GM12878 (cell line): ENCODE measurements around the gene PDPK1.

ENCODE experiments used
- CHD4 ChIP-seq: fragments of 200-600 bp; sonication (generic); IDR thresholded peaks from 2 replicates; pipeline ENCODE4 v1.6.1; 2016; ENCODE audit warnings: mild to moderate bottlenecking
- JUNB ChIP-seq: IDR thresholded peaks from 2 replicates; pipeline ENCODE4 v1.6.1; 2016; ENCODE audit warnings: antibody characterized with exemption, mild to moderate bottlenecking
- JUND ChIP-seq: IDR thresholded peaks from 2 replicates; pipeline ENCODE4 v1.6.1; 2012; ENCODE audit warnings: low read depth, mild to moderate bottlenecking, low read length, improper control_type of control experiment, moderate library complexity
- POLR2A ChIP-seq: IDR thresholded peaks from 2 replicates; pipeline ENCODE4 v1.6.1; 2011; ENCODE audit warnings: low read depth, mild to moderate bottlenecking, low read length
- RAD21 ChIP-seq: IDR thresholded peaks from 2 replicates; pipeline ENCODE4 v1.6.1; 2011; ENCODE audit warnings: mild to moderate bottlenecking, low read depth, low read length, moderate library complexity; ENCODE audit not compliant: insufficient read depth
- TAF1 ChIP-seq: IDR thresholded peaks from 2 replicates; pipeline ENCODE4 v1.6.1; 2011; ENCODE audit warnings: mild to moderate bottlenecking, low read depth, low read length, borderline replicate concordance
- TF ChIP-seq, protein P1 (sequence below), 3 experiments: IDR thresholded peaks in 2 of 3; conservative IDR thresholded peaks in 1 of 3; 2 replicates each; pipeline ENCODE4 v1.5.1; 2011; ENCODE audit warnings: low read depth in 3 of 3, low read length in 3 of 3, mild to moderate bottlenecking in 3 of 3, control low read depth in 2 of 3, moderate library complexity in 2 of 3, inconsistent platforms in 1 of 3, mixed read lengths in 1 of 3; ENCODE audit not compliant: control insufficient read depth in 2 of 3, insufficient read depth in 1 of 3; ENCODE audit errors: extremely low read depth in 1 of 3
- TF ChIP-seq, protein P2 (sequence below): IDR thresholded peaks from 2 replicates; pipeline ENCODE4 v1.6.1; 2011; ENCODE audit warnings: borderline replicate concordance, low read depth, mild to moderate bottlenecking, moderate library complexity, mixed read lengths, low read length; ENCODE audit not compliant: insufficient read depth; ENCODE audit errors: extremely low read length

DNA sequence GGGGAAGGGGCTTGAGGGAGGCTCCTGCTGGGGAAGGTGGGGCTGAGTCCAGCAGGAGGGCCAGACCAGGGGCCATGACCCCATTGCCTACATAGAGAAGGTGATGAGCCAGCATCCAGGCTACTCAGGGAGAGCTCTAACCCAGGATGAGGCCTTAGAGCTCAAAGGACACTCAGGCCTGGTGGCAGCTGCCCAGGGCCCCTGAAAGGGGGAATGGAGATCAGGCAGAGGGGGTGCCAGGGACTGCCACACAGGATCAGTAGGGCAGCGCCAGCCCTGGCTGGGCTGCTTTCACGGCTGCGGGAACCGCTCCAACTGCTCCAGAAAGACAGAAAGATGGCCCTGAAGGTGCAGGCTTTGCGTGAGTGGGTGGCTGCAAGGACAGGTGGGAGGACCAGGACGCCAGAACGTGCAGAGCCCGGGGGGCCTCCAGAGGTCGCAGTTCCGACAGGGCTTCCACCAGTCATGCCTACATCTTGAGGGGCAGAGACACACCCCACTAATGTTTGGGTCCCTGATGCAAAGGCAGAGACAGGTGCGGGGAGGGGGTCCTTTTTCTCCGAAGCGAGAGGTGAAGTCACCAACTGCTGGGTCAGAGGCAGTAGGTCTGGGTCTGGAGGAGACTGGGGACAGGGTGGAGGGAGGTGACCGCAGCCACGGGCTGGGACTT lies 25.0 kb upstream of the PDPK1 start:
- TF ChIP-seq TAF1 = no peak
- TF ChIP-seq, protein P1, sequence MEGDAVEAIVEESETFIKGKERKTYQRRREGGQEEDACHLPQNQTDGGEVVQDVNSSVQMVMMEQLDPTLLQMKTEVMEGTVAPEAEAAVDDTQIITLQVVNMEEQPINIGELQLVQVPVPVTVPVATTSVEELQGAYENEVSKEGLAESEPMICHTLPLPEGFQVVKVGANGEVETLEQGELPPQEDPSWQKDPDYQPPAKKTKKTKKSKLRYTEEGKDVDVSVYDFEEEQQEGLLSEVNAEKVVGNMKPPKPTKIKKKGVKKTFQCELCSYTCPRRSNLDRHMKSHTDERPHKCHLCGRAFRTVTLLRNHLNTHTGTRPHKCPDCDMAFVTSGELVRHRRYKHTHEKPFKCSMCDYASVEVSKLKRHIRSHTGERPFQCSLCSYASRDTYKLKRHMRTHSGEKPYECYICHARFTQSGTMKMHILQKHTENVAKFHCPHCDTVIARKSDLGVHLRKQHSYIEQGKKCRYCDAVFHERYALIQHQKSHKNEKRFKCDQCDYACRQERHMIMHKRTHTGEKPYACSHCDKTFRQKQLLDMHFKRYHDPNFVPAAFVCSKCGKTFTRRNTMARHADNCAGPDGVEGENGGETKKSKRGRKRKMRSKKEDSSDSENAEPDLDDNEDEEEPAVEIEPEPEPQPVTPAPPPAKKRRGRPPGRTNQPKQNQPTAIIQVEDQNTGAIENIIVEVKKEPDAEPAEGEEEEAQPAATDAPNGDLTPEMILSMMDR (IDR thresholded peaks at IDR 0.05 in 2 of 3, conservative IDR thresholded peaks at IDR 0.05 in 1 of 3; ENCODE audit: control insufficient read depth in 2 of 3, extremely low read depth in 1 of 3, insufficient read depth in 1 of 3, low read depth in 3 of 3, low read length in 3 of 3) = peak in 2 of 3 experiments; percentile 14 to 25; a peak in 1 of 6 replicates
- TF ChIP-seq POLR2A = no peak
- no peak for TF ChIP-seq CHD4
- TF ChIP-seq RAD21 = no peak
- no peak for TF ChIP-seq JUNB
- TF ChIP-seq, protein P2, sequence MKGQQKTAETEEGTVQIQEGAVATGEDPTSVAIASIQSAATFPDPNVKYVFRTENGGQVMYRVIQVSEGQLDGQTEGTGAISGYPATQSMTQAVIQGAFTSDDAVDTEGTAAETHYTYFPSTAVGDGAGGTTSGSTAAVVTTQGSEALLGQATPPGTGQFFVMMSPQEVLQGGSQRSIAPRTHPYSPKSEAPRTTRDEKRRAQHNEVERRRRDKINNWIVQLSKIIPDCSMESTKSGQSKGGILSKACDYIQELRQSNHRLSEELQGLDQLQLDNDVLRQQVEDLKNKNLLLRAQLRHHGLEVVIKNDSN = no peak
- no peak for TF ChIP-seq JUND
